Measurements from ENCODE around the gene FAM13A.

Gene FAM13A

DNA sequence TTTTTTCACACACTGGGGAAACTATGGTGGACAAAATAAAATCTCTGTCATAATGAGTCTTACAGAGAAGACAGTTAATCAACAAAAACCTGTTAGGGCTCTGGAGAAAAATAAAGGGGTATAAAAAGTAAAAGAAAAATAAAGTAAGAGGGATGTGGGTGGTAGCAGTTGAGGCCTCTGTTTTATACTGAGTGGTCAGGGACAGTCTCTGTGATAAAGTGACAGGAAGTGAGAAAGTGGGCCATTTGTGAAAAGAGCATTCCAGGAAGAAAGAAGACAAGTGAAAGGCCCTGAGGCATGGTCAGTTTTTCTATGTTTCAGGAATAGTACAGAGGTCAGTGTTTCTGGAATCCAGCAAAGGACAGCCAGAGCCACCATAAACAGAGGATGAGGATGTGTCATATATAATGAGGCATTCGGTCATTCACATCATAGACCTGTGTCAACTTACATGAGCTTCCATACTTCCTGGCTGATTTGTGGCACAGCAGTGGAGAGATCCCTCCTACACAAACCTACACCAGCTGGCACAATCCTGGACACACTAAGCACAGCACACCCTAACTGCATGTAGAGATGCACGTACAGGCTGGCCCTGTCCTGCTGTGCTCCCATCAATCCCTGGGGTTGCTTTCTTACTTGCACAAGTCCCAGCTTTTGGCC, 295.0 kb downstream of the FAM13A start:
- no peak for DNase-seq

- no peak for DNase-seq
Measured at GRCh38 chr4:88761342-88761741, 295.6 kb downstream of the FAM13A start.

DNA sequence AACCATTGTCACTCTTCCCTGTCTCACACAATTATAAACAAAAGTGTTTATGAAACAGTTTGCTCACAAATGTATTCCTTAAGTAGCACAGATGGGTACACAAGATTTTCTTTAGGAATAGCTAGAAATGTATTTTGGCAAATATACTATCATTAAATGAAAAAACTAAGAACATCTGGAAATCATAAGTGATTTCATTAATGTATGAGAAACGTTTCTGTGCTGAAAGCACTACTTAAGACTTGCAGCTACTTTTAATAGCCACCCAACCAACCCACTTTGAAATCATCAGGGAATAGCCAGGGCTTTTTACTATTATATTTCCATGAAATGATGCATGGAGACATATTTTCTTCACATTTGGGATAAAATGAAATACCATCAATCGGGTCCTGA, 297.1 kb downstream of the FAM13A start:
- DNase-seq = no peak

GRCh38 chr4:88759039-88759894, 297.7 kb downstream of the FAM13A start:
- no peak for DNase-seq

- DNase-seq = no peak
Measured at GRCh38 chr4:88758264-88758663, 298.7 kb downstream of the FAM13A start.

- no peak for DNase-seq
Measured at GRCh38 chr4:88757776-88758175, 299.2 kb downstream of the FAM13A start.

GRCh38 chr4:88757067-88757466, 299.9 kb downstream of the FAM13A start:
- no peak for DNase-seq

DNA sequence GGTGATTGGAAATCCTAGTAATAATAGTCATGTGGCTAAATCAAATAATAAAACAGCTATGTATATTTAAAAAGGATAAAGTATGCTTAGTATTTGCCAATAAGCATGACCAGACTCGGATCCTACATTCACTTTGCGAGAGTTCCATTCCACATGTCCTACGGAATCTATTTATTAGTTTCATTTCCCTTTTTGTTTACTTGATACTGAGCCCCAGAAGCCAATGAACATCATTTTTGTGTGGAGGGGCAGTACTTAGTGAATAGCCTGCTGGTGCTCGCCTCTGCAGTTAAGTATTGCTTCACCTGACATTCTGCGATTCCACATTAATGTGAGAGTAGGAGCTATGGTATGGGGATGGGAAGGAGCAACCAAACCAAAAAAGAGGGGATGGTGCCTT, 300.8 kb downstream of the FAM13A start:
- DNase-seq = no peak

GRCh38 chr4:88755454-88755853, 301.5 kb downstream of the FAM13A start:
- DNase-seq = no peak

DNA sequence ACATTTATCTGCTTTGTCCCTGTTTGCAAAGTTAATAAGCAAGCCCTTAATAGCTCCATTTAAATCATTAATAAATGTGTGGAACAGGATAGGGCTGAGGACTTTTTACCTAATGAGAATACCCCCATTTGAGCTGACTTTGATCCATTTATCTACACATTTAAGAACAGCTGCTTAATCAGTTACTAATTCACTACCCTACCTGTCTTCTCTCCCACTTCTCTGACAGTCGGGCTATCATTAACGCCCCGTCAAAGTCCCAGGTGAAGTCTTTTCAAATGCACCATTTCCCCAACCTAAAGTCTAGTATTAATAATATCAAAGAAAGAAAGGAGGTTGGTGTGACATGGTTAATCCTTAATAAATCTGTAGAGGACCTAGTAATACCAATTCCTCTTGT, 302.2 kb downstream of the FAM13A start:
- DNase-seq = no peak

- DNase-seq = no peak
Measured at GRCh38 chr4:88753658-88754571, 303.1 kb downstream of the FAM13A start.

GRCh38 chr4:88752754-88753153, 304.2 kb downstream of the FAM13A start:
- DNase-seq = no peak

- DNase-seq = no peak
Measured at GRCh38 chr4:88752076-88752463, 304.9 kb downstream of the FAM13A start.

DNA sequence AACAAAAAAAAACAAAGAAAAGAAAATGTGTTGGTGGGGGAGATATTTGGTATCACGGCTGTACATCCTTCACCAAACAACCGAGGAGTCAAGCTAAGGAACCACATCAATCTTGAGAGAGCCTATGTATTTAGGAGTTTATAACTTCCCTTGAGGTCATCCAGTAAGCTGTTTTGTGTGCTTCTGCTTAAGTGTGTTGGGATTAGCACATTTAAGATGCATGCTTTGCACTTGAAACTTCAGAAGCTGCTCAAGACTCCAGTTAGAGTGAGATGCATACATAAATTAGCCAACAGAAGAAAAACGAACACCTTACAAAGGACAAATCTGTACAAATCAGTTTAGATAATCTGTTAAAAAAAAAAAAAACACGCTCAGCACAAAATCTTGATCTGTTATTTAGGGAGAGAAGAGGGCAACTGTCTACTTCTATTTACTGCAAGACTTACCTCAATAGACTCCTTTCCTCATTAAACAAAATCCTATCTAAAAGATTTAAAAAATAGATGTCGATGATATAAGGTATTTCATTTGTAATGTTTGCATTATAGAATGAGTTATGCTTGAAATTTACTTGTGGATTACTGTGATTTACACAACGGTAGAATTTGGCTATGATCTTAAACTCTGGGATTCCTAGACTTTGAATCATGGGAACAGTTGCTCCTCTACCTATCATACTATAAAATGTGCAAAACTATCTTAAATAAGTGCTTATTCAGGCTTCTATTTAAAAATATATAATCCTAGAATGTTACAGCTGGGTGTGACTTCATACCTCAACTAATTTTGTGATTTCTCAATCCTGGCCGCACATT, 305.5 kb downstream of the FAM13A start:
- DNase-seq = no peak

DNA sequence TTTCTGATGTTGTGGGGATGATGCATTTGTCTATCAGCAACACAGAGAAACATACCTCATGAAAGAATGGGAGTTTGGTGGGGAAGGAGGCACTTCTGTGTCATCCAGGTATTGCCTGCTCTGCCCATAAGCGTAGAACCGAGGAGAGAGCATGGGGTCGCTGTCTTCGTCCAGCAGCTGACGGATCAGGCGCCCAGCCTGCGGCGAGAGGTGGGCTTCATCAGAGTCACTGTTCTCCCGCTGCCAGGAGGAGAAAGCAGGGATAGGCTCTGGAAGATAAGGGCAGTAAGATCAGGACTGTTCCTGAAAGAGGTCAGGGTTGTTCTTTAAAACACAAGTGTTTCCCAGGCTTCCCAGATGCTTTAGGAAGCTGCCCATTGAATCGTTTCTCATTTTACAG, 306.6 kb downstream of the FAM13A start:
- DNase-seq = no peak

GRCh38 chr4:88747351-88747750, 309.6 kb downstream of the FAM13A start:
- no peak for DNase-seq

GRCh38 chr4:88746206-88746605, 310.8 kb downstream of the FAM13A start:
- no peak for DNase-seq

DNA sequence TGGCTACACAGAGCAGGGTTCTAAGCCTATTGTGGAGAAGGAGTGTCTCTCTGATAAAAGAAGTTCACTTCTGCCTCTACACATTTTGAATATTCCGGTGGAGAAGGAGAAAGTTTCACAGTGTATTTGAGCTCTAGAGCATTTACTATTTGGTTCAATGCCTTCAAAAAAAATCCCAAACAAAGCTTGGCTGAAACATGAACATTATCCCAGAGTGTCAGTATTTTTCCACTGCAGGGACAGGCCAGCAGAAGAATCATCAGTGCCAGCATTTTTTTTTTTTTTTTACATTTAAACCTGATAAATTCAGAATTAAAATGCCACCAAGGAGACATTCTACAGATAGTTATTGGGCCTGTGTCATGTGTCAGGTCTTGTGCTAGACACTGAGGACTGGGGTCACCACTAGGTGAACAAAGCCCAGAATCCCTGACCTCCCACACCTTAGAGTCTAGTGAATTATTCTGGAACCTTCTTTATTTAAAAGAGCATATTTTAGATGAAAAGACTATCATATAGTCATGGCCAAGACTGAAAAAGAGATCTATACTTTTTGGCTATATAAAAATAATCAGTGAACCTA, 311.3 kb downstream of the FAM13A start:
- no peak for DNase-seq

DNA sequence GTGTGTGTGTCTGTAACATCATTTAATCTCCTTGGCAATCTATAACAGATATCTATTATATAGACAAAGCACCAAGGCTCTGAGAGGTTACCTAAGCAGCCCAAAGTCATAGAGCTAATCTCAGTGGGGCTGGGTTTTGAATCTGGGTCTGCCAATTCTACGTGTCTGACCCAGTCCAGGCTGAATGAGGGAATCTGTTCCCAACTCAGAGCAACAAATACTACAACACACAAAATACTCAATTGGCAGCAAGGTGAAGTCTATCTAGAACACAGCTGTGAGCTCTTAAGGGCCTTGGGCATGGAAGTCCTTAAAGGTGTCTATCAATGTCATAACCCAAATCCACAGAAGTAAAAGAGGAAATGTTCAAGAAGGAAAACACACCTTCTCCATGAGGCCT, 311.8 kb downstream of the FAM13A start:
- no peak for DNase-seq

DNA sequence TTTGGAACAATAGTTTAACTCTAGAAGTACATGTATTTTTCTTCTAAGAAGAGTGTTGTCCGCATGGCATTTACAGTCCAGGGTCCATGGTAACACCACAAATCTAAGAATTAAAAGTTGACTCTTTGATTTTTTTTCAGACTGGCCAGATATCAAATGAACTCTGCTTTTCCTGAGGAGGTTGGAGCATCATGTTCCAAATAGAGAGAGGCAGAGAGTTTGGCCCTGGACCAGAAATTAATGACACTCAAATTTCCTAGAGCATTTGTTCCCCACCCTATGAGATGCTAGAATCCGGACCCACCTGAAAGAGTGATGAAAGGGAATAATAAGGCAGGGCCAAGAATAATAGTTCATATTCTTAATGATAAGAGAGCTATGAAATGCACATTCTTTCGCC, 312.4 kb downstream of the FAM13A start:
- no peak for DNase-seq

DNA sequence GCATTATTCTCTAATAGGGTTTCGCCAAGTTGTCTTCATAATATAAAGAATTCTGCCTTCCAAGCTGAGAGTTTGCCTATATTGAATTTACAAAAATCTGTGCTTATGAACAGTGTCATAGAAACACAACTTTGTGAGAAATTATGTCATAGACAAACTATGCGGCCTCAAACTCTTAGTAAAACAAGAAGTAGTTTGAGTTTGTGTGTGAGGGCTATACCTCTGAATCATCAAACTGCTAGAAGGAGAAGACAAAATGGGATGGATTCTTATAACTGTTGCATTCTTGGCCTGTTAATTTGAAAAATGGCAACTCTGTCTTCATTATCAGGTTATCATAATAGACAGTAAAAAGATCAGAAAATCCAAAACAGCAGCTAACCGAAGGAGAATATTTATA, 313.3 kb downstream of the FAM13A start:
- no peak for DNase-seq

DNA sequence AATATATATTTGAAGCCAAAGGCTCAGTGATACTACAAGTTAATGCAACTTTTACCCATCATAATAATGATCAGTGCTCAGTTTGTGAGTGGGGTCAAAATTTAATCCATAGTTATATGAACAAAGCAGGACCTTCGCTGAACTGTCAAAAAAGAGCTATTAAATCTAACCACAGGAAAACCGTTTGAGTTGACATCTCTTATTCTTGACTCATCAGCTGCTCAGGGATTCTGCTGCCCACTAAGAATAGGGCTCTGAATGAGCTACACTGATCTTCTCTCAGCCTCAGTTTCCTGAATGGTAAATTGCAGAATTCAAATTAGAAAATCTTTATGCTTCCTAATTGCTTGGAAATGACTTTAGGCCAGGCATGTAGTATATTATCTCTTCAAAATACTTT, 314.4 kb downstream of the FAM13A start:
- DNase-seq = no peak
